GM18511 (cell line): ENCODE results near the gene GSTT4.
"Not testable (repeated sequence)": the region's sequence is repeated elsewhere in the genome, so short reads cannot be mapped to it uniquely, and the experiment has no call there.

Experiments used
- ATAC-seq: cut with Tn5 transposase; IDR thresholded peaks from one replicate; pipeline ENCODE4 v1.9.1; 2021; ENCODE audit warnings: mild to moderate bottlenecking, moderate library complexity; ENCODE audit not compliant: unreplicated experiment

GSTT4 gene

GRCh38 chr22:24005201-24005600, at the start of gene GSTT4:
Gene GSTT4, minus strand, starts transcription at chr22:24005453. Its CDS starts 97 bp downstream, at chr22:24005356.
- no peak for ATAC-seq

- no peak for ATAC-seq
These were observed 49.1 kb upstream of the GSTT4 start for GRCh38 chr22:24054356-24054755.

GRCh38 chr22:24053481-24054226, 48.4 kb upstream of the GSTT4 start:
- peak; percentile 58 for ATAC-seq

- ATAC-seq: no peak
These were observed 46.3 kb upstream of the GSTT4 start for GRCh38 chr22:24051568-24051967.

- ATAC-seq: no peak
These were observed 45.8 kb upstream of the GSTT4 start for GRCh38 chr22:24051028-24051427.

GRCh38 chr22:24049978-24050377, 44.7 kb upstream of the GSTT4 start:
- ATAC-seq: no peak

- ATAC-seq: no peak
These were observed 44.0 kb upstream of the GSTT4 start for GRCh38 chr22:24049211-24049610.

- ATAC-seq: no peak
These were observed 40.8 kb upstream of the GSTT4 start for GRCh38 chr22:24046024-24046423.

- ATAC-seq: no peak
These were observed 38.7 kb upstream of the GSTT4 start for GRCh38 chr22:24043958-24044357.

GRCh38 chr22:24043465-24043864, 38.2 kb upstream of the GSTT4 start:
- not testable (repeated sequence) for ATAC-seq

GRCh38 chr22:24040946-24041345, 35.7 kb upstream of the GSTT4 start:
- ATAC-seq: no peak

GRCh38 chr22:24039046-24039445, 33.8 kb upstream of the GSTT4 start:
- no peak for ATAC-seq

- ATAC-seq: no peak
These were observed 32.9 kb upstream of the GSTT4 start for GRCh38 chr22:24037851-24038765.

- ATAC-seq: no peak
These were observed 30.0 kb upstream of the GSTT4 start for GRCh38 chr22:24035296-24035695.

- no peak for ATAC-seq
These were observed 28.5 kb upstream of the GSTT4 start for GRCh38 chr22:24033731-24034130.

- no peak for ATAC-seq
These were observed 25.0 kb upstream of the GSTT4 start for GRCh38 chr22:24030186-24030702.

GRCh38 chr22:24029304-24029703, 24.1 kb upstream of the GSTT4 start:
- ATAC-seq: no peak

- ATAC-seq: no peak
These were observed 23.3 kb upstream of the GSTT4 start for GRCh38 chr22:24028533-24028932.

GRCh38 chr22:24027991-24028390, 22.7 kb upstream of the GSTT4 start:
- ATAC-seq: no peak

GRCh38 chr22:24027389-24027975, 22.2 kb upstream of the GSTT4 start:
- no peak for ATAC-seq

- no peak for ATAC-seq
These were observed 21.5 kb upstream of the GSTT4 start for GRCh38 chr22:24026733-24027132.
